ENCODE results near the gene CHRNB2.

DNA sequence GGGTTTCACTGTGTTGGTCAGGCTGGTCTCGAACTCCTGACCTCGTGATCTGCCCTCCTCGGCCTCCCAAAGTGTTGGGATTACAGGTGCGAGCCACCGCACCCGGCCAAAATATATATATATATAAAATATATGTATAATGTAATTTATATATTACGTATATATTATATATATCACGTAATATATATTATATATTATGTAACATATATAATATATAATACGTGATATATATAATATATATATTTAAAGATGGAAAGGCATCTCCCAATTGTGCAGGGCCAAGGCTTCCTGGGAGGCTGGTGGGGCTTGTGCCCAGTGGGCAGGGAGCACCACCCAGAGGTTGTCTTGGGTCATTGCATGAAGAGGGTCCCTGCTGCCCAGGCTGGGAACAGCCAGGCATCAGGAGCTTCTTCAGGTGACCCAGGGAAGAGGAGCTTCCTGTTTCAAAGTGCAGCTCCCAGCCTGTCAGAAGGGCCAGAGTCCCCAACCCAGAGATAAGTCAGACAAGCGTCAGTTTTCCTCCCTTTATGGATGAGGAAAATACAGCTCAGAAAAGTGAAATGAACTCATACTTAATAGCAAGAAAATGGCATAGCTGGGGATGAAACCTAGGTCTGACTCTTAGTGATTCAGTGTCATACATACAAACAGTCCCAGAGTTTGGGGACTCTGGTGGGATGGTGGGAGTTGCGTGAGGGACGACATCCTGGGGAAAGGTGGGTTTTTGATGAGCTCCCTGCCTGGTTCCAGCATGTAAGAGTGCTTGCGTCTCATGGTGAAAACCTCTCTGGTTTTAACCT lies 21.1 kb upstream of the CHRNB2 start:
- TF ChIP-seq CTCF (conservative IDR thresholded peaks at IDR 0.05; ENCODE audit: low read depth, low read length) (peak; percentile 71), EZH2 (IDR thresholded peaks at IDR 0.05; ENCODE audit: borderline replicate concordance, low read depth, low read length, poor library complexity, severe bottlenecking) (no peak)

All from A673 (cell line).